HG03460 (cell line): ENCODE data around the gene HTD2.
"Not testable (repeated sequence)": the region's sequence is repeated elsewhere in the genome, so short reads cannot be mapped to it uniquely, and the experiment has no call there.

ENCODE experiments used
- ATAC-seq: cut with Tn5 transposase; IDR thresholded peaks from one replicate; pipeline ENCODE4 v1.9.1; 2021; ENCODE audit not compliant: unreplicated experiment

The HTD2 gene

DNA sequence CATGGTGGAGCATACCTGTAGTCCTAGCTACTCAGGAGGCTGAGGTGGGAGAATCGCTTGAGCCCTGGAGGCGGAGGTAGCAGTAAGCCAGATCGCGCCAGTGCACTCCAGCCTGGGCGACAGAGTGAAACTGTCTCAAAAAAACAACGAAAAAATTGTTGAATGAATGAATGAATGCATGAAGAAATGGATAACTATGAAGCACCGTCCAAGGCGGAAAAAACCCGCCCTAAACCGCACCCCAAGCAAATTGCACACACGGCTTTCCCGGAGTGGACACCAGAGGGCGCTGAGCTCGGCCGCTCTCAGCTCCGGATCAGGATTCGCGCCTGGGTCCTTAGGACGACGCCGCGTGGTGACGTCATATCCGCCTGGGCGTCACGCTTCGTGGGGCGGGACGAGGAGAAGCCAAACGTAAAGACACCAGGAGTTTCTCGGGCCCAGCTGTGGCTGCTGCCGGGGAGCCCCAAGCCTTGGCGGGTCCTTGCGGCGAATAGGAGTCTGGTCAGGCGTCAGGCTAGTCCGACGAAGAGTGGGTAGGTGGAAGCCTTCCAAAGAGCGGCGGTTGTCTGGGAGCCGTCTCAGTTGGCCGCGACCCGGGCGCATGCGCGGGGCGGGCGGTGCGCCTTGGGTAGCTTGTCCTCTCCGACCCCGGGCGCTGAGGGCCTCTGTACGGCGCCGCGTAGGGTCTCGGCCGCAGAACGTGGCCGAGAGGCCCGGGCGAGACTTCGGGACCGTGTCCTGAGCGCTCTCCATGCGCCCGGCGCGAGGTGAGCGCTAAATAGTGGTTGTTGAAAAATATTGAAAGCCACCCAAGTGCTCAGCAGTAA is at the start of gene HTD2, which contains the start of gene RPP14:
Gene HTD2 (plus strand): TSS at position 639 of the 830 bp plus-strand sequence. CDS start 11,094 bp downstream, outside the sequence.
Gene RPP14 (plus strand): TSS at position 364 of the 830 bp plus-strand sequence. CDS start 4,085 bp downstream, outside the sequence.
- peak; percentile 88 for ATAC-seq

DNA sequence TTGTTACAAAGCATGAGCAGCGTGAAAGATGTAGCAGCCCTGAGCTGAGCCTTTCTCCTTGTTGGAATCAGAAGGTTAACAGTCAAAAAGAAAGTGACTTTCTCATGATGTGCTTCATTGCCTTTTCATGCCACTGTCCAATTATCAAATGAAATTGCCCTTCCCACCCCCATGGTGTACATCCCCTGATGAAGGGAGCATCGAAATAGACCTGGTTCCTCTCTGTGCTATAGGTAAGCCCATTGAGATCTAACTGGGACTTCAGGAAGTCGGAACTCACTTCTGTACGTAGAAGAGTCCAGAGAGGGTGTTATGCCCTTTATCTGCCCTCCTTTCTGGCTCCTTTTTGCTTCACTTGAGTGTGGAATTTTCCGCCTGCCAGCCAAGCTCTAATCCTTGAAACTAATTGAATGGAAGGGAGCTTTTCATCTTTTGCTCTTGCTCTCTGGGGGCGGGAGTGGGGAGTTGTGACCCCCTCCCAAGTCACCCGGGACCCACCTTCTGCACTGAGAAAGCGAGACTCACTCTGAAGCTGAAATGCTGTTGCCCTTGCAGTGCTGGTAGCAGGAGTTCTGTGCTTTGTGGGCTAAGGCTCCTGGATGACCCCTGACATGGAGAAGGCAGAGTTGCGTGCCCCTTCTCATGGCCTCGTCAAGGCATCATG is 47.8 kb upstream of the HTD2 start:
- no peak for ATAC-seq

DNA sequence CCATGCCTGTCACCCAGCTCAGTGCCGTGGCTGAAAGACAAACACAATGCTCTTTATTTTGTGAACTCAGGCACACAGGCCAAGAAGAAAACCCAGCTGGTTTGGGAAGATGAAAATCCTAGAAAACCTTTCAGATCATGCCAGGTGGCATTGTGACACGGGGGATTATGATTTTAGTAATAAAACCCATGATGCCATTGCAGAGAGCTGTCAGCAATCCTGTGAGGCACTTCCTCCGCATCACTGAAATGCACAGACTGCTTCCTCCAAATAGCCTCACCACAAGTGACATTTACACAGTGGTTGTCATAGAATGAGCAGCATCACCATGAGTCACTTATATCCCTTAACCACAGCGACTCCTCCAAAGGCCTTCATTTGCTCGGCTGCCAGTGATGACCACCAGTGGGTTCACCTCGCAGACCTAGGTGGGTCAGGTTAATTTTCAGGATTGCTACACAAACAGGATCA is 46.0 kb upstream of the HTD2 start:
- ATAC-seq: no peak

DNA sequence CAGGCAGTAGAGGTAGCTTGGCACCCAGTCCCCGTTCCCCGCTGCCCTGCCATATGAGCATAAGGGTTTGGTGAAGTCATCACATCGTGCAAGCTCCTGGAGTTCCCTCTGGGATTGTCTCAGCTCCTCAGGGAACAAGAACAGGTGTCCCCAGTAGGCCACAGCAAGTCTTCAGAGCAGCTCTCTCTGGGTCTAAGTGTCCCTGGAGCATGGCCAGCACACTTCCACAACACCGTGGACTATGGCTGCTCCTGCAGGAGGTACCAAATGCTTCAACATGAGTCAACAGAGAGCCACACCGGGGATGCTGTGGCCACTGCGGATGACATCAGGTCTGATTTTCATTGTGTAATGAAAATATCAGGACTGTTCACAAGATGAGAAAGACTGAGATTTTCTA is 45.6 kb upstream of the HTD2 start:
- ATAC-seq: no peak

DNA sequence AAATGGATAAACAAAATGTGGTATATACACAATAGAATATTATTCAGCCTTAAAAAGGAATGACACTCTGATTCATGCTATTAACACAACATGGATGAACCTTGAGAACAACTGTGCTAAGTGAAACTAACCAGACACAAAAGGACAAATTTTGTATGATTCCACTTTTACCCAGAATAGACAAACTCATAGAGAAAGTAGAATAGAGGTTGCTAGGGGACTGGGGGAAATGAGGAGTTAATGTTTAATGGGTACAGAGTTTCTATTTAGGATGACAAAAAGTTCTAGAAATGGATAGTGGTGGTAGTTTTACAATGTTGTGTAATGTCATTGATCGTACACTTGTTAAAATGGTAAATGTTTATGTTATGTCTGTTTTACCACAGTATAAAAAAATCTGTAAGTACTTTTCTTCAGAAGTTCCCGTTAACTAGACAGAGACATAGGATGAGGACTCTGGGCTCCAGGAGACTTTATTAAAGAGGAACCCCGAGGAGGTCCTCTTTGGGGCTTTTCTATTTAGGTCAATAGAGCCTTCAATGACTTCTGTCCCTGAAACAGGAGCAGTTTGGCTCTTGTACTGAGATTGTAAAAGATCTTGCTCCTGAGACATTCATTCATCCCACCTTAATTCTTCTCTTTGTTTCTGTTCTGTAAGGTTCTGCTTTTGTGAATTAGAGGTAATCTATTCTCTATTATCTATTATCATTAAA is 44.2 kb upstream of the HTD2 start:
- peak; percentile 78 for ATAC-seq

DNA sequence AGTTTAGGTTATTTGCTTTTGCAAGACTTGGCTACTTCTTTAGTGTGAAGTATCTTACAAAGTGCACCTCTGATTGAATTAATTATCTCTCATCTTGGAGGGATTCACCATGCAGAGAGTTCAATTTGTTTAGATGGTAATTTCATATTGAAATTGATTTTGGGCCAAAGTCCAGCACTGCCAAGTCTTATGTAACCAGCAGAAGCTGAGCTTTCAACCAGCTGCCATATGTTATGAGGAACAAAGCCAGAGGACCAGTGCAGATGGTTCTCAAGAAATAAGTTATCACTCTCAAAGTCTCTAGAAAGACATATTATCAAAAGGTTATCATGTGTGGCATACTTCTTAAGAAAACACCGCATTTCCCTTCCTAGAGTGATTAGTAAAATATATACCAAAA is 39.7 kb upstream of the HTD2 start:
- ATAC-seq: no peak

DNA sequence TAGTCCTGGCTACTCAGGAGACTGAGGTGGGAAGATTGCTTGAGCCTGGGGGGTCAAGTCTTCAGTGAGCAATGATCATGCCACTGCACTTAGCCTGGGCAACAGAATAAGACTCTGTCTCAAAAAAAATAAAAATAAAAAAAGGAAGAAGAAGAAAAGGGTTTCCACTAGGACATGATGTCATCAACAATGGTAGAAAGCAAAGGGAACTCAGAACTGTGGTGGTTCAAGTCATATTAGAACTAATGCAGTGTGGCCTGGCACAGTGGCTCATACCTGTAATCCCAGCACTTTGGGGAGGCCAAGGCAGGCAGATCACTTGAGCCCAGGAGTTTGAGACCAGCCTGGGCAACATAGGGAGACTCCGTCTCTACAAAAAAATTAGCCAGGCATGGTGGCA is 38.8 kb upstream of the HTD2 start:
- not testable (repeated sequence) for ATAC-seq

DNA sequence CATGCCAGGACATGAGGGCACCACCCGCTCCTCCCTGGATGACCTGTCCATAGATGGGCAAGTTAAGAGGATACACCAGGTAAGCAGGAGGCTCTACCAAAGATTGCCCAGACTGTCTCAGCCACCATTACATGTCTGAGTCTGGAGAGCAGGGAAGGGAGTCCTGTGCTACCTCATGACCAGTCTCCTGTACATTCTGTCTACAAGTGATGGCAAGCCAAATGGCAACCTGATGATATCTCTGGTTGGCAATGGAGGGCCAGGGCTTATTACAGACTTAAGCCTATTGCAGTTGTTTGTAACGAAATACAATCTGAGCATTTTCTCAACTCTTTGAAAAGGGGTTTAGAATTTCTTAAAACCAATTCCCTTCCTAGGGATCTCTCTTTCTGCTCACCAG is 37.0 kb upstream of the HTD2 start:
- no peak for ATAC-seq

DNA sequence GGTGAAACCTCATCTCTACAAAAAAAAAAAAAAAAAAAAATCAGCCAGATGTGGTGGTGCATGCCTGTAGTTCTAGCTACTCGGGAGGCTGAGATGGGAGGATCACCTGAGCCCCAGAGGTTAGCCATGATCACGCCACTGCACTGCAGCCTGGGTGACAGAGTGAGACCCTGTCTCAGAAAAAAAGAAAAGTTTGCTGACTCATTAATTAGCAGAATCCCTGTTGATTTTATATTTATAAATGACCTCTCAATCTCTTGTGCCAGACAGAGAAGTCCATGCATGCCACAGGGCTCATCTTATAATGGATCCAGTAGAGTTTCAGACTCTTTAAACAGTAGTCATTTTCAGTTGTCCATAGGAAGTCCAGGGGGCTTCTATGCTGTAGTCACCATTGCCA is 35.8 kb upstream of the HTD2 start:
- ATAC-seq: no peak

DNA sequence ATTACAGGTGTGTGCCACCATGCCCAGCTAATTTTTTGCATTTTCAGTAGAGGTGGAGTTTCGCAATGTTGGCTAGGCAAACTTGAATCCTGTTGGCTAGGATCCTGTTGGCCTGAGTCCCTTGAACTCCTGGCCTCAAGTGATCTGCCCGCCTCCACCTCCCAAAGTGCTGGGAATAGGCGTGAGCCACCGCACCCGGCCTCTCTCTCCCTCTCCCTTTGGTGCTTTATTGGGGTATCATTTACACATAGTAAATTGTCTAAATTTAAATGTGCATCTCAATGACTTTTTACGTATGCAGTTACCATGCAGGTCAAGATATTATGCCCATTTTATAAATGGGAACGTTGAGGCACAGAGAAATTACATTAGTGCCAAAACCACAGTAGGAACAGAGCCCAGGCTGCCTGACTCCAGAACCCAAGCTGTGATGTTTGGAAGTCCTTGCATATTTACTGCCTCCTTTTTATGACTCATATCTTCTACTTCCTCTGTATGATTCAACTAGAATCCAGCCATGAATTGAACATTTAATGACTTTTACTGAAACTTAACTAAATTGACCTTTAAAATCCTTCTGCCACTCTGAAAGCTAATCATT is 34.3 kb upstream of the HTD2 start:
- no peak for ATAC-seq

DNA sequence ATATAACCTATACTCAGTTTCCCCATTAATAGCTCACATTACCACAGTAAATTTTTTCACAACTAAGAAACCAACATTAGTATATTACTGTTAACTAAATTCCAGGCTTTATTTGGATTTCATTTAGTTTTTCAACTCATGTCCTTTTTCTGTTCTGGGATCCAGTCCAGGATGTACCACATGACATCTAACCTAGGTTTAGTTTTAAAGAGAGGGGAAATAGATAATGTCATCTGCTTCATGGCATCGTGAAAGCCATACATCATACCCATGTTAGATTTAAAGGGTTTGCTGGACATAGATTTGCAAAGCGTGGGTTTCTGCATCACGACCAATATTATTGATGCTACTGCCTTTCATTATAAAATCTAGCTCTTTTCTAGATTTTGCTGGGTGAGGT is 33.4 kb upstream of the HTD2 start:
- ATAC-seq: no peak

DNA sequence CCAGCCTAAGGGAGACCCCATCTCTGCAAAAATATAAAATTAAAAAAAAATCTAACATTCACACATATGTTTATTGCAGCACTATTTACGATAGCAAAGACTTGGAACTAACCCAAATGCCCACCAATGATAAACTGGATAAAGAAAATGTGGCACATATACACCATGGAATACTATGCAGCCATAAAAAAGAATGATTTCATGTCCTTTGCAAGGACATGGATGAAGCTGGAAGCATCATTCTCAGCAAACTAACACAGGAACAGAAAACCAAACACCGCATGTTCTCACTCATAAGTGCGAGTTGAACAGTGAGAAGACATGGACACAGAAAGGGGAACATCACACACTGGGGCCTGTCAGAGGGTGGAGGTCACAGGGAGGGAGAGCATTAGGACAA is 33.0 kb upstream of the HTD2 start:
- not testable (repeated sequence) for ATAC-seq

DNA sequence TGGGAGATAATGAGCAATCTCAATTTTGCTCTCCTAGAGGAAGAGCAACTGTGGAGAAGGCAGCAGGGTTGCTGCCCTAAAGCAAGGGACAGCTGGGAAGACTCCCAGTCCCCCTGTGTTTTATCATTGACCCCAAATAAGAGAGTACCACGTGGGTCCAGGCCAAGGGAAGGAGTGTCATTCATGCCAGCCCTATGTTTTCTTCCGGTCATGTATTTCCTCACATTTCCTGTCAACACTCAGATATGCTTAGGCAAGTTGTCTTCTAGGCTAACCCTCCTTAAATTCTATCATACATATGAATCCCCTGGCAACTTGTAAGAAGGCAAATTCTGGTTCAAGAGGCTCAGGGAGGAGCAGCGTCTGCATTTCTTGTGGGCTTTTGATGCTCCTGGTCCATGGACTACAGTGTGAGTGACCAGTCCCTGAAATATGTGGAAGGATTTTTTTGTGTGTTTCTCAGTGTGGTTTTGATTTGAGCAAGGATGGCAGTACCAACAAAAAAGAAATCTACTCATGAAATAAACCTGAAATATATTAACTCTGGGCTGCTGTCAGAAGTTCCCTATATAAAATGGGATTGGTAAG is 32.2 kb upstream of the HTD2 start:
- ATAC-seq: no peak

DNA sequence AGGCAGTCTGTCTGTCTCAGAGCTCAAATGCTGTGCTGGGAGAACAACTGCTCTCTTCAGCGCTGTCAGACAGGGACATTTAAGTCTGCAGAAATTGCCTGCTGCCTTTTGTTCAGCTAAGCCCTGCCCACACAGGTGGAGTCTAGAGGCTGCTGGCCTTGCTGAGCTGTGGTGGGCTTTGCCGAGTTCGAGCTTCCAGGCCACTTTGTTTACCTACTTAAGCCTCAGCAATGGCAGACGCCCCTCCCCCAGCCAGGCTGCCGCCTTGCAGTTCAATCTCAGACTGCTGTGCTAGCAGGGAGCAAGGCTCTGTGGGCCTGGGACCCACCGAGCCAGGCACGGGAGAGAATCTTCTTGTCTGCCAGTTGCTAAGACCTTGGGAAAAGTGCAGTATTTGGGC is 25.3 kb upstream of the HTD2 start:
- no peak for ATAC-seq

DNA sequence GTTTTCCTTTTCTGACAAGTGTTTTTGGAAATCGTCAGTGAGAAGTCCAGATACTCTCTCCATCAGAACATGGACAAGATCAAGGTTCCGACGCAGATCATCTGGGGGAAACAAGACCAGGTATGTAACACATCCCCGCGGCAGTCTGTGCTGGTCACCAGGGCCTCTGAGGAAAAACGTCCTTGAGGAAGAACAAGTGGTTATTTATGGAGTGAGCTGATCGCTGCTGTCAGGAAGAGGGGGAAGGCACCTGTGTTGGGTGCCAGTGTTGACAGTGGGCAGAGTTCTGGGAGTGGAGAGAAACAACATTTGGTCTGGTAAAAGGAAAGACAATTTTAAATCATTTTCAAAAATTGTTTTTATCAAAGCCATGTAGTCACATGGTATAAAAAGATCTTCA is 21.0 kb upstream of the HTD2 start:
- no peak for ATAC-seq

DNA sequence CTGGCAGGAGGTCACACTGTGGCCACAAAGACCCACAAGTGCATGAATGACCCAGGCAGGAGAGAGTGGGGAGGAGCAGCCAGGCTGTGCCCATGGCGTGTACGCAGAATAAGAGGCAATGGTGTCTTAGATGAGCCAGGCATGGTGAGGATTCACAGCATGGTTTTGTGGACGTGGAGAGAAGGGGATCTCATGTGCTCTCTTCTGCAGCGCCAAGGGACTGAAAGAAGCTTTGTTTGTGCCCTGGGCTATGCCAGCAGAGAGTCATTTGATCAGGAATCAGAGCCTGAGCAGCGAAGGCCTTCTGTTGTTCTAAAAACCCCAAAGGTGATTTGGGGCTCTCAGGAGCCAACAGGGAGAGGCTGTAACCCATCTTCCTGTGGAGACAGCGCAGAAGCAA is 19.0 kb upstream of the HTD2 start:
- ATAC-seq: no peak

DNA sequence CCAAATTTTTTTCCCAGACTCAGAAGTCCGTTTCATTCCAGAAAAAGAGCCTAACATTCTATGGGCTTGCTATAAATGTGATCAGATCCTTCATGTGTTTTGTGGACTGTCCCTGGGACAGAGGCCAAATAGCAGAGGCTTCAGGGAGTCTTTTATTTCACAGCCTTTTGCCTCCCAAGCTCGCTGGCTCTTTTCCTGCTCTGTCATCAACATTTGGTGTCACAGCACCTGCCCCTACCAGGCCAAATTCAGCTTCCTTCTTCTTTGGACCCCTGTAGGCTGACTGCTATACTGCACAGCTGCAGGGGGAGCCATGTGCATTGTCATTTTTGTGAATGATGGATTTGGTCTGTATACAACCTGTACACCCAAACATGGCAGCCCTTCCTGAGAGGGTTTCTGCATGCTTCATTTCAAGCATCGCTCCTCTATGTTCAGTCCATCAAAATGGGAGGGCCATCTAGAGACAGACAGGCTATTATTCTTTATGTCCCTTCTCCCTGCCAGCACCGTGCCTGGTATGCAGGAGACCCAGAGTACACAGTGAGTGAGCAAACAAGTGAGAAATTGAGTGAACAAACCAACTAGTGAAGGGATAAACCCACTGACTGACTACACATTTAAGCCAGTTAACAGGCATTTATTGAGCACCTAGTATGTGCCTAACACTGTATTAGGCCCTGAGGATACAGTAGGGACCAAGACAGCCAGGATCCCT is 18.1 kb upstream of the HTD2 start:
- ATAC-seq: no peak

DNA sequence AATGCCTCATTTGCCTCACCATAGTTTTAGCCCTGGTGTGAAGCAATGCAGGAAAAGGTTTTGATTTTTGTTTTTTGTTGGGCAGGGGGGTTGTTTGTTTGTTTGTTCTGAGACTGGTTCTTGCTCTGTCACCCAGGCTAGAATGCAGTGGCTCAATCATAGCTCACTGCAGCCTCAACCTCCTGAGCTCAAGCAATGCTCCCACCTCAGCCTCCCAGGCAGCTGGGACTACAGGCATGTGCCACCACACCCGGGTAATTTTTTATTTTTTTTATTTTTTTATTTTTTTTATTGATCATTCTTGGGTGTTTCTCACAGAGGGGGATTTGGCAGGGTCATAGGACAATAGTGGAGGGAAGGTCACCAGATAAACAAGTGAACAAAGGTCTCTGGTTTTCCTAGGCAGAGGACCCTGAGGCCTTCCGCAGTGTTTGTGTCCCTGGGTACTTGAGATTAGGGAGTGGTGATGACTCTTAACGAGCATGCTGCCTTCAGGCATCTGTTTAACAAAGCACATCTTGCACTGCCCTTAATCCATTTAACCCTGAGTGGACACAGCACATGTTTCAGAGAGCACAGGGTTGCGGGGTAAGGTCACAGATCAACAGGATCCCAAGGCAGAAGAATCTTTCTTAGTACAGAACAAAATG is 17.2 kb upstream of the HTD2 start:
- ATAC-seq: not testable (repeated sequence)

DNA sequence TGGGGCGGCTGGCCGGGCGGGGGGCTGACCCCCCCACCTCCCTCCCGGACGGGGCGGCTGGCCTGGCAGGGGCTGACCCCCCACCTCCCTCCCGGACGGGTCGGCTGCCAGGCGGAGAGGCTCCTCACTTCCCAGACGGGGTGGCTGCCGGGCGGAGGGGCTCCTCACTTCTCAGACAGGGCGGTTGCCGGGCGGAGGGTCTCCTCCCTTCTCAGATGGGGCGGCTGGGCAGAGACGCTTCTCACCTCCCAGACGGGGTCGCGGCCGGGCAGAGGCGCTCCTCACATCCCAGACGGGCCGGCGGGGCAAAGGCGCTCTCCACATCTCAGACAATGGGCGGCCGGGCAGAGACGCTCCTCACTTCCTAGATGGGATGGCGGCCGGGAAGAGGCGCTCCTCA is 15.9 kb upstream of the HTD2 start:
- not testable (repeated sequence) for ATAC-seq
